H9 (cell line): ENCODE data around the gene ZNF423. TPM values are rescaled to one million over a fixed set of nuclear protein-coding genes. Genes with fewer than 3 reads are reported as not detected.

ENCODE experiments used
- DNase-seq: peaks from one replicate; pipeline ENCODE4 v3.0.0-alpha.2; 2017
- H2AFZ ChIP-seq: one replicate; pipeline ENCODE4 v1.6.1; 2013; ENCODE audit warnings: mild to moderate bottlenecking, low read length, control low read depth, moderate library complexity
- H2AK5ac ChIP-seq: 2 replicates; pipeline ENCODE4 v1.6.1; 2013; ENCODE audit warnings: low read length, control low read depth, mixed read lengths; ENCODE audit not compliant: insufficient read length
- H2BK120ac ChIP-seq: one replicate; pipeline ENCODE4 v1.6.1; 2013; ENCODE audit warnings: low read depth, mild to moderate bottlenecking, low read length, control low read depth, inconsistent platforms; ENCODE audit not compliant: poor library complexity, severe bottlenecking
- H2BK12ac ChIP-seq: 2 replicates; pipeline ENCODE4 v1.6.1; 2013; ENCODE audit warnings: low read length, control low read depth, mixed read lengths, low read depth; ENCODE audit not compliant: insufficient read length
- H2BK15ac ChIP-seq: 2 replicates; pipeline ENCODE4 v1.6.1; 2013; ENCODE audit warnings: low read depth, low read length, control low read depth
- H2BK20ac ChIP-seq: one replicate; pipeline ENCODE4 v1.6.1; 2013; ENCODE audit warnings: low read depth, mild to moderate bottlenecking, low read length, control low read depth, inconsistent platforms; ENCODE audit not compliant: poor library complexity, severe bottlenecking
- H2BK5ac ChIP-seq: 2 replicates; pipeline ENCODE4 v1.6.1; 2013; ENCODE audit warnings: low read length, control low read depth, mixed read lengths; ENCODE audit not compliant: insufficient read length
- H3K14ac ChIP-seq: 2 replicates; pipeline ENCODE4 v1.6.1; 2013; ENCODE audit warnings: low read length, control low read depth; ENCODE audit not compliant: insufficient read depth
- H3K18ac ChIP-seq: 2 replicates; pipeline ENCODE4 v1.6.1; 2013; ENCODE audit warnings: low read depth, mild to moderate bottlenecking, mixed read lengths, low read length, control low read depth; ENCODE audit not compliant: insufficient read length
- H3K23ac ChIP-seq: 2 replicates; pipeline ENCODE4 v1.6.1; 2013; ENCODE audit warnings: low read length, control low read depth, mixed read lengths, low read depth; ENCODE audit not compliant: insufficient read length
- H3K23me2 ChIP-seq: 2 replicates; pipeline ENCODE4 v1.6.1; 2013; ENCODE audit warnings: low read depth, mild to moderate bottlenecking, mixed read lengths, low read length, control low read depth; ENCODE audit not compliant: insufficient read length, poor library complexity, severe bottlenecking
- H3K27ac ChIP-seq: 2 replicates; pipeline ENCODE4 v1.5.1; 2013; ENCODE audit warnings: low read length, control low read depth, mixed read lengths, low read depth; ENCODE audit not compliant: insufficient read length
- H3K27me3 ChIP-seq: 2 replicates; pipeline ENCODE4 v1.6.1; 2013; ENCODE audit warnings: low read length, control low read depth, inconsistent platforms; ENCODE audit not compliant: insufficient read depth
- H3K4ac ChIP-seq: 2 replicates; pipeline ENCODE4 v1.6.1; 2013; ENCODE audit warnings: low read depth, mild to moderate bottlenecking, control low read depth, inconsistent platforms, low read length, moderate library complexity
- H3K4me1 ChIP-seq: 2 replicates; pipeline ENCODE4 v1.6.1; 2013; ENCODE audit warnings: low read length, control low read depth, inconsistent platforms; ENCODE audit not compliant: insufficient read depth
- H3K4me2 ChIP-seq: 2 replicates; pipeline ENCODE4 v1.6.1; 2013; ENCODE audit warnings: low read length, control low read depth, mixed read lengths; ENCODE audit not compliant: insufficient read length, insufficient read depth
- H3K56ac ChIP-seq: 2 replicates; pipeline ENCODE4 v1.6.1; 2013; ENCODE audit warnings: low read depth, mild to moderate bottlenecking, mixed read lengths, low read length, control low read depth; ENCODE audit not compliant: insufficient read length
- H3K79me1 ChIP-seq: 2 replicates; pipeline ENCODE4 v1.6.1; 2013; ENCODE audit warnings: low read depth, mild to moderate bottlenecking, moderate library complexity, low read length, control low read depth, inconsistent platforms; ENCODE audit not compliant: insufficient read depth, poor library complexity, severe bottlenecking
- H3K79me2 ChIP-seq: 2 replicates; pipeline ENCODE4 v1.6.1; 2013; ENCODE audit warnings: low read length, control low read depth, inconsistent platforms; ENCODE audit not compliant: insufficient read depth
- H3K9ac ChIP-seq: 2 replicates; pipeline ENCODE4 v1.6.1; 2013; ENCODE audit warnings: low read length, control low read depth, mixed read lengths; ENCODE audit not compliant: insufficient read length; ENCODE audit errors: extremely low read depth
- H3K9me3 ChIP-seq: one replicate; pipeline ENCODE4 v1.6.1; 2013; ENCODE audit warnings: low read depth, low read length, inconsistent platforms; ENCODE audit not compliant: control insufficient read depth
- H3T11ph ChIP-seq: one replicate; pipeline ENCODE4 v1.6.1; 2013; ENCODE audit warnings: mild to moderate bottlenecking, low read length, control low read depth, inconsistent platforms
- H4K20me1 ChIP-seq: one replicate; pipeline ENCODE4 v1.6.1; 2013; ENCODE audit not compliant: control insufficient read depth, insufficient read length, insufficient read depth
- H4K5ac ChIP-seq: 2 replicates; pipeline ENCODE4 v1.6.1; 2013; ENCODE audit warnings: low read depth, mild to moderate bottlenecking, mixed read lengths, low read length, control low read depth; ENCODE audit not compliant: insufficient read length
- H4K8ac ChIP-seq: replicated peaks from 2 replicates; pipeline ENCODE4 v1.6.1; 2013; ENCODE audit warnings: low read length, control low read depth, mixed read lengths, low read depth; ENCODE audit not compliant: insufficient read length
- H4K91ac ChIP-seq: 2 replicates; pipeline ENCODE4 v1.6.1; 2013; ENCODE audit warnings: low read depth, mild to moderate bottlenecking, moderate library complexity, mixed read lengths, low read length, control low read depth; ENCODE audit not compliant: insufficient read length
- H3K27ac Mint-ChIP-seq, 3 experiments: 2 replicates in 2 of 3; 3 replicates in 1 of 3; pipeline ENCODE4 v1.8.0; 2020 to 2021; ENCODE audit warnings: mixed read lengths in 3 of 3, mild to moderate bottlenecking in 1 of 3, moderate library complexity in 1 of 3
- H3K27me3 Mint-ChIP-seq: 2 replicates; pipeline ENCODE4 v1.8.0; 2021; ENCODE audit warnings: low read depth, mild to moderate bottlenecking, moderate library complexity, mixed read lengths
- H3K36me3 Mint-ChIP-seq, 3 experiments: 2 replicates in 2 of 3; 3 replicates in 1 of 3; pipeline ENCODE4 v1.8.0; 2020 to 2021; ENCODE audit warnings: low read depth in 3 of 3, mixed read lengths in 3 of 3; ENCODE audit not compliant: insufficient read depth in 1 of 3
- H3K4me1 Mint-ChIP-seq, 2 experiments: 2 replicates each; pipeline ENCODE4 v1.8.0; 2020; ENCODE audit warnings: mixed read lengths in 2 of 2
- H3K4me3 Mint-ChIP-seq, 2 experiments: 2 replicates in 1 of 2; 3 replicates in 1 of 2; pipeline ENCODE4 v1.8.0; 2020 to 2021; ENCODE audit warnings: mild to moderate bottlenecking in 2 of 2, mixed read lengths in 2 of 2, moderate library complexity in 1 of 2
- H3K9me3 Mint-ChIP-seq, 2 experiments: 2 replicates in 1 of 2; 3 replicates in 1 of 2; pipeline ENCODE4 v1.8.0; 2020; ENCODE audit warnings: mild to moderate bottlenecking in 2 of 2, mixed read lengths in 2 of 2, moderate library complexity in 1 of 2
- CTCF ChIP-seq: fragments of 200-600 bp; sonication (generic); conservative IDR thresholded peaks from 3 replicates; pipeline ENCODE4 v1.8.0; 2021; ENCODE audit warnings: antibody characterized with exemption, mild to moderate bottlenecking
- WGBS: extraction: QIAGEN DNeasy Blood & Tissue Kit; methylation state at CpG from one replicate; pipeline ENCODE4 v1.1.7; 2013; ENCODE audit warnings: missing lambda C conversion rate, low lambda C conversion rate, mixed read lengths; ENCODE audit not compliant: insufficient read length; ENCODE audit errors: extremely low coverage; 5-methylcytosine and 5-hydroxymethylcytosine counted together
- total RNA-seq: library from RNA; stranded (reverse); gene quantifications from 2 replicates; pipeline ENCODE4 v1.2.1, GENCODE V29; 2021

Gene ZNF423
- total RNA-seq, 1 experiment from 2014 or later: 51.5 TPM

- no peak overlapping the region for H2AFZ ChIP-seq
- no peak overlapping the region for H3K9ac ChIP-seq
- no peak overlapping the region for H3K27ac ChIP-seq
- DNase-seq: no peak
- peaks cover 39 to 59% of the 10 kb centered on the region in 2 experiments for H3K4me1 Mint-ChIP-seq
- no peak overlapping the region for H2BK120ac ChIP-seq
- no peak overlapping the region for H4K8ac ChIP-seq
- H3K79me1 ChIP-seq: no peaks in the 10 kb centered on the region
- H3K56ac ChIP-seq: no peak overlapping the region
- no peak overlapping the region for H4K91ac ChIP-seq
- H3K14ac ChIP-seq: no peak overlapping the region
- no peak overlapping the region; a peak in 1 of 7 replicates for H3K27ac Mint-ChIP-seq
- H3K4me1 ChIP-seq: peaks cover 3% of the 10 kb centered on the region; the same call in 1 of the 2 replicates
- no peak overlapping the region for H3K18ac ChIP-seq
- no peak overlapping the region for H3K23ac ChIP-seq
- no peak overlapping the region for H4K5ac ChIP-seq
- no peak overlapping the region for H3K4me3 Mint-ChIP-seq
- H2BK20ac ChIP-seq: no peak overlapping the region
- H2AK5ac ChIP-seq: no peak overlapping the region
- H3K36me3 Mint-ChIP-seq: no peaks in the 10 kb centered on the region
- H2BK12ac ChIP-seq: no peak overlapping the region
- no peaks in the 10 kb centered on the region for H3K23me2 ChIP-seq
- H3K79me2 ChIP-seq: no peaks in the 10 kb centered on the region
- no peak overlapping the region for H3K4me2 ChIP-seq
- no peaks in the 10 kb centered on the region for H3K9me3 ChIP-seq
- no peaks in the 10 kb centered on the region for H4K20me1 ChIP-seq
- no peaks in the 10 kb centered on the region for H3K9me3 Mint-ChIP-seq
- TF ChIP-seq CTCF: no peak
- no peak overlapping the region for H3K4ac ChIP-seq
- H3K27me3 ChIP-seq: no peaks in the 10 kb centered on the region
- H2BK5ac ChIP-seq: no peak overlapping the region
- H2BK15ac ChIP-seq: no peak overlapping the region
- no peak overlapping the region for H3T11ph ChIP-seq
- no peaks in the 10 kb centered on the region for H3K27me3 Mint-ChIP-seq
- no CpG with 5 or more reads among the region's 13 CpGs for WGBS
These were observed 274.1 kb downstream of the ZNF423 start for GRCh38 chr16:49581630-49582298.
